Caco-2 (cell line): ENCODE data around the gene SNAPC2. TPM values are rescaled to one million over a fixed set of nuclear protein-coding genes. Genes with fewer than 3 reads are reported as not detected.
A peak's percentile ranks its signal among the peaks of the same experiment; 100 is the strongest.

Source experiments
- BruUV-seq: library from RNA; stranded (reverse); fragments of 400-500 nt; replicated peaks from 2 replicates; lab custom pipeline; 2021; lab: Mats Ljungman, UMichigan
- CTCF ChIA-PET: fragments of 300-600 bp; sonication (Branson Sonifier 250); formaldehyde crosslinking; loops from one replicate; lab custom pipeline; 2022; ENCODE audit warnings: antibody characterized with exemption; lab: Charles Lee
- POLR2A ChIA-PET: fragments of 300-600 bp; sonication (Branson Sonifier 250); formaldehyde crosslinking; loops from one replicate; lab custom pipeline; 2022; ENCODE audit warnings: antibody characterized with exemption; lab: Charles Lee
- DNase-seq, 2 experiments: peaks; one replicate each; pipeline versions ENCODE4 v3.0.0 to v3.0.0-alpha.2; 2020 to 2022
- H3K27me3 ChIP-seq: replicated peaks from 2 replicates; pipeline ENCODE4 v1.6.0; 2011; ENCODE audit warnings: low read length; ENCODE audit not compliant: control insufficient read depth, insufficient read depth
- H3K36me3 ChIP-seq: 2 replicates; pipeline ENCODE4 v1.5.1; 2011; ENCODE audit warnings: low read length; ENCODE audit not compliant: control insufficient read depth, insufficient read depth
- H3K4me1 ChIP-seq: fragments of 250-450 bp; sonication (Bioruptor Pico); 2 replicates; pipeline ENCODE4 v1.5.1; 2020; ENCODE audit warnings: mild to moderate bottlenecking
- H3K4me3 ChIP-seq: 2 replicates; pipeline ENCODE4 v1.5.1; 2011; ENCODE audit warnings: low read depth, mild to moderate bottlenecking, control low read depth, low read length
- H3K9me3 ChIP-seq: fragments of 250-450 bp; sonication (Bioruptor Pico); 2 replicates; pipeline ENCODE4 v1.5.1; 2020; ENCODE audit warnings: mild to moderate bottlenecking, moderate library complexity
- H3K27ac Mint-ChIP-seq: one replicate; pipeline ENCODE4 v1.8.0; 2022; ENCODE audit warnings: mixed read lengths; ENCODE audit not compliant: unreplicated experiment
- H3K27me3 Mint-ChIP-seq: one replicate; pipeline ENCODE4 v1.8.0; 2022; ENCODE audit warnings: mixed read lengths; ENCODE audit not compliant: insufficient read depth, unreplicated experiment
- H3K36me3 Mint-ChIP-seq: one replicate; pipeline ENCODE4 v1.8.0; 2022; ENCODE audit warnings: mild to moderate bottlenecking, mixed read lengths; ENCODE audit not compliant: insufficient read depth, unreplicated experiment
- H3K4me1 Mint-ChIP-seq: one replicate; pipeline ENCODE4 v1.8.0; 2022; ENCODE audit warnings: low read depth, mixed read lengths; ENCODE audit not compliant: unreplicated experiment
- H3K4me3 Mint-ChIP-seq: one replicate; pipeline ENCODE4 v1.8.0; 2022; ENCODE audit warnings: mild to moderate bottlenecking, moderate library complexity, mixed read lengths; ENCODE audit not compliant: unreplicated experiment
- H3K9me3 Mint-ChIP-seq: one replicate; pipeline ENCODE4 v1.8.0; 2022; ENCODE audit warnings: mixed read lengths; ENCODE audit not compliant: unreplicated experiment
- intact Hi-C: fragments of 100-400 bp; cut with micrococcal nuclease; formaldehyde crosslinking; loops from one replicate; pipeline ENCODE4 v1.10.0; 2022; ENCODE audit not compliant: unreplicated experiment
- total RNA-seq: library from RNA; stranded (reverse); gene quantifications from 2 replicates; pipeline ENCODE4 v1.2.3, GENCODE V29; 2022
- TF ChIP-seq, protein P1 (sequence below), 2 experiments: fragments of 200-600 bp in 1 of 2; IDR thresholded peaks; 1 replicate in 1 of 2; 2 replicates in 1 of 2; pipeline versions ENCODE4 v1.5.1 to v1.8.0; 2011 to 2022; ENCODE audit warnings: antibody characterized with exemption in 1 of 2, control low read depth in 1 of 2, inconsistent platforms in 1 of 2, low read depth in 1 of 2, low read length in 1 of 2, mild to moderate bottlenecking in 1 of 2, moderate library complexity in 1 of 2; ENCODE audit not compliant: insufficient read depth in 1 of 2, severe bottlenecking in 1 of 2, unreplicated experiment in 1 of 2

The SNAPC2 gene
- total RNA-seq, 1 experiment from 2014 or later: 10.4 TPM

- CTCF ChIA-PET: interaction anchor here (0.6 to 1.2 kb wide), 3 partner anchors 32 to 606 kb away, joined by 3 to 6 read pairs (median 4); no protein-coding TSS in a partner anchor
- Mint-ChIP-seq H3K27ac (no peak overlapping the region), H3K36me3 (peaks cover 24% of the 10 kb centered on the region), H3K4me1 (peaks cover 6% of the 10 kb centered on the region), H3K9me3 (no peaks in the 10 kb centered on the region), H3K4me3 (no peak overlapping the region), H3K27me3 (no peaks in the 10 kb centered on the region)
- Histone ChIP-seq H3K36me3 (peaks cover 2% of the 10 kb centered on the region; the same call in 1 of the 2 replicates), H3K9me3 (no peaks in the 10 kb centered on the region), H3K4me3 (no peak overlapping the region), H3K27me3 (no peaks in the 10 kb centered on the region), H3K4me1 (peaks cover 12% of the 10 kb centered on the region; the same call in 1 of the 2 replicates)
- no TSS peak for BruUV-seq
- DNase-seq: no peak
- TF ChIP-seq, protein P1, sequence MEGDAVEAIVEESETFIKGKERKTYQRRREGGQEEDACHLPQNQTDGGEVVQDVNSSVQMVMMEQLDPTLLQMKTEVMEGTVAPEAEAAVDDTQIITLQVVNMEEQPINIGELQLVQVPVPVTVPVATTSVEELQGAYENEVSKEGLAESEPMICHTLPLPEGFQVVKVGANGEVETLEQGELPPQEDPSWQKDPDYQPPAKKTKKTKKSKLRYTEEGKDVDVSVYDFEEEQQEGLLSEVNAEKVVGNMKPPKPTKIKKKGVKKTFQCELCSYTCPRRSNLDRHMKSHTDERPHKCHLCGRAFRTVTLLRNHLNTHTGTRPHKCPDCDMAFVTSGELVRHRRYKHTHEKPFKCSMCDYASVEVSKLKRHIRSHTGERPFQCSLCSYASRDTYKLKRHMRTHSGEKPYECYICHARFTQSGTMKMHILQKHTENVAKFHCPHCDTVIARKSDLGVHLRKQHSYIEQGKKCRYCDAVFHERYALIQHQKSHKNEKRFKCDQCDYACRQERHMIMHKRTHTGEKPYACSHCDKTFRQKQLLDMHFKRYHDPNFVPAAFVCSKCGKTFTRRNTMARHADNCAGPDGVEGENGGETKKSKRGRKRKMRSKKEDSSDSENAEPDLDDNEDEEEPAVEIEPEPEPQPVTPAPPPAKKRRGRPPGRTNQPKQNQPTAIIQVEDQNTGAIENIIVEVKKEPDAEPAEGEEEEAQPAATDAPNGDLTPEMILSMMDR (IDR thresholded peaks at IDR 0.05; ENCODE audit: insufficient read depth in 1 of 2, low read depth in 1 of 2, low read length in 1 of 2, severe bottlenecking in 1 of 2, unreplicated experiment in 1 of 2): no peak
- intact Hi-C loops: no loop called here
- POLR2A ChIA-PET: no interaction called here
These were observed 18.8 kb upstream of the SNAPC2 start for GRCh38 chr19:7901337-7901736.

- Mint-ChIP-seq H3K36me3 (peaks cover 31% of the 10 kb centered on the region), H3K4me3 (peak overlapping the region; percentile 92), H3K27me3 (no peaks in the 10 kb centered on the region), H3K9me3 (no peaks in the 10 kb centered on the region), H3K4me1 (peaks cover 6% of the 10 kb centered on the region), H3K27ac (peak overlapping the region; percentile 89)
- ChIA-PET POLR2A (interaction anchor here (0.6 to 1.6 kb wide), 9 partner anchors 13 to 611 kb away, joined by 3 to 69 read pairs (median 3); partner anchors contain the start of genes LRRC8E, SNAPC2, TIMM44 and ZNF414), CTCF (interaction anchor here (0.6 to 1.7 kb wide), 6 partner anchors 15 to 78 kb away, joined by 3 to 21 read pairs (median 6); partner anchors contain the start of genes SNAPC2 and TIMM44)
- Histone ChIP-seq H3K4me3 (peak overlapping the region; percentile 64), H3K4me1 (peaks cover 12% of the 10 kb centered on the region; the same call in 1 of the 2 replicates), H3K9me3 (no peaks in the 10 kb centered on the region), H3K27me3 (no peaks in the 10 kb centered on the region), H3K36me3 (peaks cover 2% of the 10 kb centered on the region; the same call in 1 of the 2 replicates)
- no peak for DNase-seq
- intact Hi-C loops: loop anchor here (1.0 to 2.0 kb wide), 3 partner anchors 14 to 50 kb away; partner anchors contain the start of gene LRRC8E
- BruUV-seq: TSS peak; percentile 80
- TF ChIP-seq, protein P1 (IDR thresholded peaks at IDR 0.05; ENCODE audit: insufficient read depth in 1 of 2, low read depth in 1 of 2, low read length in 1 of 2, severe bottlenecking in 1 of 2, unreplicated experiment in 1 of 2): no peak
These were observed 17.3 kb upstream of the SNAPC2 start for GRCh38 chr19:7902796-7903243.

DNA sequence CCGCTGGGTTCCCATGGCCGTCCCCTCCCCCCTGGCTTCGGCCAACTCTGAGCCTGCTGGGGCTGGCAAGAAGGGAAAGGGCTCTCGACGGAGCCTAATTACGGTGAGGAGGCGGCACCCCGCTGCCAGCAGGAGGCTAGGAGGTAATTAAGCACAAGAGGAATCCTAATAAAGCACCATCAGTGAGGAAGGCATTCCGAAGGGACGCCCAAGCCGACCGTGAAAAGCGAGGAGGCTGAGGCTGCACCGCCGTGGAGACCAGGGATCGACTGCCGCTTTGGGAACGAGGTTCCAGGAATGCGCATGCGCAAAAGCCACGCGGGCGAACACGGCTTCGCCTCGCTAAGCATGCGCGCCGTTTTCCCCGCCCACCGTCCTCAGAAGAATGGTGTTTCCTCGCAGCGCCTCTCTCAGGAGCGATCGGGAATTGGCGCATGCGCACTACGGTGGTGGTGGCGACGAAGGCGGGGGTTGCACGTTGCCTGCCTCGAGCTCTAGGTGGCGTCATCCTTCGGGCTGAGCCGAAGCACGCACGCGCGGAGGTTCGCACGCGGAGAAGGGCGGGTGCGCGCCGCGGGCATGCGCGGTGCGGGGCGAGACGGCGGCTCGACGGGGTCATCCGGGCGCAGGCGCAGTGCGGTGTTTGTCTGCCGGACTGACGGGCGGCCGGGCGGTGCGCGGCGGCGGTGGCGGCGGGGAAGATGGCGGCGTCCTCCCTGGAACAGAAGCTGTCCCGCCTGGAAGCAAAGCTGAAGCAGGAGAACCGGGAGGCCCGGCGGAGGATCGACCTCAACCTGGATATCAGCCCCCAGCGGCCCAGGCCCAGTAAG, 16.7 kb upstream of the SNAPC2 start, which contains the start of gene MAP2K7:
TSS of gene MAP2K7 (plus strand) at position 634 of the 830 bp plus-strand sequence. CDS start at position 702, 68 bp downstream.
- peaks cover 6% of the 10 kb centered on the region for H3K4me1 Mint-ChIP-seq
- Histone ChIP-seq H3K4me3 (peak within 1 kb of the TSS; percentile 91), H3K4me1 (peaks cover 12% of the 10 kb centered on the region; the same call in 1 of the 2 replicates), H3K27me3 (no peaks in the 10 kb centered on the region), H3K9me3 (no peaks in the 10 kb centered on the region), H3K36me3 (peaks cover 2% of the 10 kb centered on the region; the same call in 1 of the 2 replicates)
- H3K27ac Mint-ChIP-seq: peak within 1 kb of the TSS; percentile 89
- H3K4me3 Mint-ChIP-seq: peak within 1 kb of the TSS; percentile 92
- BruUV-seq: no TSS peak
- DNase-seq: peak; percentile 99
- TF ChIP-seq, protein P1 (IDR thresholded peaks at IDR 0.05; ENCODE audit: insufficient read depth in 1 of 2, low read depth in 1 of 2, low read length in 1 of 2, severe bottlenecking in 1 of 2, unreplicated experiment in 1 of 2): peak; percentile 41 to 71
- intact Hi-C loops: loop anchor here (1.0 to 2.0 kb wide), 3 partner anchors 15 to 50 kb away; partner anchors contain the start of gene LRRC8E
- no peaks in the 10 kb centered on the region for H3K9me3 Mint-ChIP-seq
- peaks cover 31% of the 10 kb centered on the region for H3K36me3 Mint-ChIP-seq
- ChIA-PET POLR2A (interaction anchor here (0.6 to 1.6 kb wide), 9 partner anchors 13 to 610 kb away, joined by 3 to 69 read pairs (median 3); partner anchors contain the start of genes LRRC8E, SNAPC2, TIMM44 and ZNF414), CTCF (interaction anchor here (0.6 to 1.7 kb wide), 8 partner anchors 13 to 335 kb away, joined by 3 to 21 read pairs (median 4); partner anchors contain the start of genes SNAPC2 and TIMM44)
- no peaks in the 10 kb centered on the region for H3K27me3 Mint-ChIP-seq
